WERI-Rb-1 (cell line): ENCODE results near the gene CDC26.
"Not testable (repeated sequence)": the region's sequence is repeated elsewhere in the genome, so short reads cannot be mapped to it uniquely, and the experiment has no call there.

Experiments
- DNase-seq: peaks from one replicate; pipeline ENCODE4 v3.0.0-alpha.2; 2020
- H3K27ac ChIP-seq: fragments of 250-450 bp; sonication (Bioruptor Pico); 2 replicates; pipeline ENCODE4 v1.5.1; 2020; ENCODE audit warnings: mild to moderate bottlenecking, moderate library complexity
- H3K27me3 ChIP-seq: fragments of 250-450 bp; sonication (Bioruptor Pico); 2 replicates; pipeline ENCODE4 v1.5.1; 2021; ENCODE audit warnings: mild to moderate bottlenecking, low read depth, moderate library complexity; ENCODE audit not compliant: insufficient read depth, severe bottlenecking
- H3K36me3 ChIP-seq: fragments of 250-450 bp; sonication (Bioruptor Pico); 2 replicates; pipeline ENCODE4 v1.5.1; 2020; ENCODE audit warnings: mild to moderate bottlenecking, moderate library complexity
- H3K4me3 ChIP-seq: 2 replicates; pipeline ENCODE4 v1.5.1; 2011; ENCODE audit warnings: low read depth, mild to moderate bottlenecking, control low read depth, low read length
- H3K9me3 ChIP-seq: fragments of 250-450 bp; sonication (Bioruptor Pico); 2 replicates; pipeline ENCODE4 v1.5.1; 2021; ENCODE audit warnings: mild to moderate bottlenecking, moderate library complexity; ENCODE audit not compliant: severe bottlenecking
- CTCF ChIP-seq: IDR thresholded peaks from 2 replicates; pipeline ENCODE4 v1.5.1; 2011; ENCODE audit warnings: low read depth, mild to moderate bottlenecking, control low read depth, inconsistent platforms, low read length

CDC26 gene

DNA sequence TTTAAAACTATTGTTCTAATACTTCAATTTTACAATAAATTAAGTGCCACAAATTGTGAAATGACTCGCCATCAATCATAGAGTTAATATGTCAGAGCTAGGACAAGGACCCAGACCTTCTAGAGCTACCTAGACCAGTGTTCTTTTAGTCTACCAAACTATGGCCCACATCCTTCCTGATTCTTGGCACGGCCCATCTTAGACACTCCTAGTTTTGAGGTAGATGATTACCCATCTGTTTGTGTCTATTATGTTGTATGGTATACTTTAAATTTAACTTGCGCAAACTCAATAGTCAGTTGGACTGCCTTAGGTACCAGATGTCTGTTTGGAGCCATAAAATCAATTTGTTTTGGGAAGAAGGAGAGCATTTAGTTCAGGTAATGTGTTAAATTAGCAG, 17.5 kb downstream of the CDC26 start:
- Histone ChIP-seq H3K9me3 (no peaks in the 10 kb centered on the region), H3K36me3 (peaks cover 33% of the 10 kb centered on the region), H3K4me3 (no peak overlapping the region), H3K27me3 (no peaks in the 10 kb centered on the region), H3K27ac (no peak overlapping the region)
- no peak for TF ChIP-seq CTCF
- DNase-seq, result no peak

DNA sequence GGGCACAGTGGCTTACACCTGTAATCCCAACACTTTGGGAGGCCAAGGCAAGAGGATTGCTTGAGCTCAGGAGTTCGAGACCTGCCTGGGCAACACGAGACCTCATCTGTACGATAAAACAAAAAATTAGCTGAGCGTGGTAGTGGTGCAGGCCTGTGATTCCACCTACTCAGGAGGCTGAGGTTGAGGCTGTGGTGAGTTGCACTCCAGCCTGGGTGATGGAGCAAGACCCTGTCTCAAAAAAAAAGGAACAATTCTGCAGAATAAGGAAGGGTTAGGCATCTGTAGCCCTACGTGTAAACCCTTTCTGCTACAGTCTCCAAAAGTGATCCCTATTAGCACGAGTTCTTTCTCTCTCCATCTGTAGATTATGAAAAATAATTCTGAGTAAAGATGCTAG, 19.9 kb downstream of the CDC26 start:
- no peaks in the 10 kb centered on the region for H3K27me3 ChIP-seq
- no peak overlapping the region for H3K27ac ChIP-seq
- TF ChIP-seq CTCF, result no peak
- H3K36me3 ChIP-seq, result peaks cover 36% of the 10 kb centered on the region
- DNase-seq, result no peak
- H3K4me3 ChIP-seq, result no peak overlapping the region
- no peaks in the 10 kb centered on the region for H3K9me3 ChIP-seq

DNA sequence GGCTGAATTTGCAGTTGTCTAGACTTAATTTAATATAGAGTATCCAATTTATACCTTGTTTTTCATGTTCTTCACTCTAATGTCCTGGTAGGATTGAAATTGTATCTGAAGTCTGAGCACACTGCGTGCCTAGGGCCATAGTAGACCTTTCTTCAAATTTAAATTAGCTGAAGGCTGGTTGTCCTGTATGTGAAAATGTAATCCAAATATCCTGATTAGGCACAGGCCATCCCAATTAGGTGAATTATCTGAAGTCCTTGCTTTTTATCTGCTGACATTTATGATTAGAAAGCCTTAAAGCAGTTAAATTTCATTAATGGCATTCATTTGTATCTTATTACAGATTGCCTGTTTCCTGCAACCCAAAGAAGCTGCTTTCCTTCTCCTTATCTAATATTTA, 20.4 kb downstream of the CDC26 start:
- Histone ChIP-seq H3K27ac (no peak overlapping the region), H3K4me3 (no peak overlapping the region), H3K36me3 (peaks cover 32% of the 10 kb centered on the region), H3K27me3 (no peaks in the 10 kb centered on the region), H3K9me3 (no peaks in the 10 kb centered on the region)
- DNase-seq, result no peak
- TF ChIP-seq CTCF, result no peak

DNA sequence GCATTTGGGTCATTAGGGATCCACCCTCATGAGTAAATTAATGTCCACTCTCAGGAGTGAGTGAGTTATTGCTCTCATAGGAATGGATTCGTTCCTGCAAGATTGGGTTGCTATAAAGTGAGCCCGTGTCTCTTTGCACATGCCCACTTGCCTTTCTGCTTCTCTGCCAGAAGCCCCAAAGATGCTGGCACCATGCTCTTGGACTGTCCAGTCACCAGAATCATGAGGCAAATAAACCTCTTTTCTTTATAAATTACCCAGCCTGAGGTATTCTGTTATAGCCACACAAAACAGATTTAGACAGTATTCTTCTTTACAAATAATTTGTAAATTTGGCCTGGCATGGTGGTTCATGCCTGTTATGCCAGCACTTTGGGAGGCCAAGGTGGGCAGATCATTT, 24.6 kb downstream of the CDC26 start:
- no peaks in the 10 kb centered on the region for H3K9me3 ChIP-seq
- peaks cover 6% of the 10 kb centered on the region for H3K36me3 ChIP-seq
- TF ChIP-seq CTCF, result no peak
- no peak overlapping the region for H3K4me3 ChIP-seq
- H3K27me3 ChIP-seq, result no peaks in the 10 kb centered on the region
- no peak for DNase-seq
- no peak overlapping the region for H3K27ac ChIP-seq

DNA sequence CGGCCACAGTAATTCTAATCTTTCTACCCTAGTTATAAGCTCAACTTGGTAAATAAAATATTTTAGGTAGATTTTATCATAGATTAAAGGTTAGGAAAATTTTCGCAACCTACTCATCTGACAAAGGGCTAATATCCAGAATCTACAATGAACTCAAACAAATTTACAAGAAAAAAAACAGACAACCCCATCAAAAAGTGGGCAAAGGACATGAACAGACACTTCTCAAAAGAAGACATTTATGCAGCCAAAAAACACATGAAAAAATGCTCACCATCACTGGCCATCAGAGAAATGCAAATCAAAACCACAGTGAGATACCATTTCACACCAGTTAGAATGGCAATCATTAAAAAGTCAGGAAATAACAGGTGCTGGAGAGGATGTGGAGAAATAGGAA, 25.7 kb downstream of the CDC26 start:
- not testable (repeated sequence) for H3K9me3 ChIP-seq, H3K36me3 ChIP-seq, H3K27ac ChIP-seq

GRCh38 chr9:113247640-113248039, 27.7 kb downstream of the CDC26 start:
- no peaks in the 10 kb centered on the region for H3K9me3 ChIP-seq
- H3K36me3 ChIP-seq, result peaks cover 6% of the 10 kb centered on the region; the same call in 1 of the 2 replicates
- DNase-seq, result no peak
- no peak overlapping the region for H3K27ac ChIP-seq
- no peak for TF ChIP-seq CTCF
- no peaks in the 10 kb centered on the region for H3K27me3 ChIP-seq
- H3K4me3 ChIP-seq, result no peak overlapping the region

More for the DNA sequence above, 25.7 kb downstream of the CDC26 start:
- H3K27me3 ChIP-seq, H3K4me3 ChIP-seq, DNase-seq: not testable (repeated sequence)
